Urothelium cell line (cell line): ENCODE measurements around the gene RNF144A.

Source experiments
- DNase-seq: peaks from one replicate; pipeline ENCODE4 v3.0.0; 2011; ENCODE audit warnings: low spot score, mixed read lengths
- FAIRE-seq: peaks from 2 replicates; lab custom pipeline; 2011; peaks lifted over from hg19 to GRCh38; lab: Jason Lieb, UNC

RNF144A gene

GRCh38 chr2:6906165-6906741, 11.0 kb upstream of the RNF144A start:
- no peak for DNase-seq
- FAIRE-seq, result no peak

DNA sequence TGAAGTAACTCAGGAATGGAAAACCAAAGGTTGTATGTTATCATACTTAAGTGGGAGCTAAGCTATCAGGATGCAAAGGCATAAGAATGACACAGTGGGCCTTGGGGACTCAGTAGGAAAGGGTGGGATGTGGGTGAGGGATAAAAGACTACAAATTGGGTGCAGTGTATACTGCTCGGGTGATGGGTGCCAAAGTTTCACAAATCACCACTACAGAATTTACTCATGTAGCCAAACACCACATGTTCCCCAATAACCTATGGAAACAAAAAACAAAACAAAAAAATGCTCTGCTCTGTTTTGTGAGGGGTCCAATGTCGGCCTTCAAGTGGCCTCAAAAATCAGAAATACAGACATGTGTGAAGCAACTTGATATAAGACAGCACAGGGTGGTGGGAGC, 8.9 kb upstream of the RNF144A start:
- DNase-seq, result no peak
- no peak for FAIRE-seq

- no peak for DNase-seq
- no peak for FAIRE-seq
Measured at GRCh38 chr2:6909431-6910385, 7.5 kb upstream of the RNF144A start.

GRCh38 chr2:6911721-6912120, 5.5 kb upstream of the RNF144A start:
- FAIRE-seq, result no peak
- DNase-seq, result no peak

DNA sequence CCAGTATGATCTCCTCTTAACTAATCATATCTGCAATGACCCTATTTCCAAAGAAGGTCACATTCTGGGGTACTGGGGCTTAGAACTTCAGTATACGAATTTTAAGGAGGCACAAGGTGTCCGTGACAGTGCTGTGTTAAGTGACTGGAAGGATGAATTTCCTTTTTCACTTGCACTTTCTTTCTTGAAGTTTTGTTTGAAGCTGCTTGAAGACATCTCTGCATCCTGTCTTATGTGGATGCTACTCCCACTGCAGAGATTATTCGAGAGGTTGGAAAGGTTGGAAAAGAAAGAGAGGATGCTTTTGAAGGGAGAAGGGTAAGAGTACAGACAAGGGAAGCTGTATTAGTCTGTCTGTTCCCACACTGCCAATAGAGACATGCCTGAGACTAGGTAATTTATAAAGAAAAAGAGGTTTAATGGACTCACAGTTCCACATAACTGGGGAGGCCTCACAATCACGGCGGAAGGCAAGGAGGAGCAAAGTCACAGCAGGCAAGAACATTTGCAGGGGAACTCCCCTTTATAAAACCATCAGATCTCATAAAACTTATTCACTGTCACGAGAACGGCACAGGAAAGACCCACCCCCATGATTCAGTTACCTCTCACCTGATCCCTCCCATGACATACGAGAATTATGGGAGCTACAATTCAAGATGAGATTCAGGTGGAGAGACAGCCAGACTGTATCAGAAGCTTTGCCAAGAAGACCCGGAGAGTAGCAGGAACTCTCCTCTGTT, 3.6 kb upstream of the RNF144A start:
- DNase-seq (no peak), FAIRE-seq (no peak)

- no peak for FAIRE-seq
- DNase-seq, result peak; percentile 56
Measured at GRCh38 chr2:6914828-6915227, 2.4 kb upstream of the RNF144A start.

DNA sequence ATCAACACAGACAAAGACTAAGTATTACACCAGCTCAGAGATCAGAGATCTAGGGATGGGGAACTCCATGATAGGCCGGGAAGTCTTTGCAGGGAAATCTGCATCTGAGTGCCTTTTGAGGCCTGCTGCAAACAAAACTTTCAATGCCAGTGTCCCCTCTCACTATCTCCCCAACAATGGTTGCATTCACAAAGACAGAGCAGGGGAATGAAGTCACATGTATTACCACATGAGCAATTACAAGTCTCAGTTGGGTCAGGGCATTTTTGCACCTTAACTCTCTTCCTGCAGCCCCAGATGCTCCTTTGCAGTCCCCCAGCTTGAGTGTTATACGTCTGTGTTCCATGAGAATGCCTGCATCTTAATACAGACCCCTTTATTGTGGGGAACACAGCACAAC, 1.8 kb upstream of the RNF144A start:
- DNase-seq (no peak), FAIRE-seq (no peak)

GRCh38 chr2:6916224-6916623, 988 bp upstream of the RNF144A start:
- FAIRE-seq (no peak), DNase-seq (no peak)

DNA sequence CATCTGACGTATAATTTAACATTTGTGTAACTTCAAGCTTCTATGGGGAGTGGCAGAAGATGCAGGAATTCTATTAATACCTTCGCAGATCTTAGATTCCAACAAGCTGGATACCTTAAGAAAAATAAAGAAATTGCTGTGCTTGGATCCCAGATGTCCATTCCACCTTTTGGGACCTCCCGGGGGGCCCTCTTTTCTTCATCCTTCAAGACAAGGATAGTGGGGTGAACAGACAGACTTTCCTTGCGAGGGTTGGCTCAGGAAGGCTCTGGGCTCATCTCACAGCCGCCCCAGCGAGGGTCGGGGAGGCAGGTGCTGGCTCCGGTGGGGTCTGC, 509 bp upstream of the RNF144A start:
- FAIRE-seq (no peak), DNase-seq (no peak)

- FAIRE-seq (no peak), DNase-seq (no peak)
Measured at GRCh38 chr2:6917761-6918421, 679 bp downstream of the RNF144A start.

DNA sequence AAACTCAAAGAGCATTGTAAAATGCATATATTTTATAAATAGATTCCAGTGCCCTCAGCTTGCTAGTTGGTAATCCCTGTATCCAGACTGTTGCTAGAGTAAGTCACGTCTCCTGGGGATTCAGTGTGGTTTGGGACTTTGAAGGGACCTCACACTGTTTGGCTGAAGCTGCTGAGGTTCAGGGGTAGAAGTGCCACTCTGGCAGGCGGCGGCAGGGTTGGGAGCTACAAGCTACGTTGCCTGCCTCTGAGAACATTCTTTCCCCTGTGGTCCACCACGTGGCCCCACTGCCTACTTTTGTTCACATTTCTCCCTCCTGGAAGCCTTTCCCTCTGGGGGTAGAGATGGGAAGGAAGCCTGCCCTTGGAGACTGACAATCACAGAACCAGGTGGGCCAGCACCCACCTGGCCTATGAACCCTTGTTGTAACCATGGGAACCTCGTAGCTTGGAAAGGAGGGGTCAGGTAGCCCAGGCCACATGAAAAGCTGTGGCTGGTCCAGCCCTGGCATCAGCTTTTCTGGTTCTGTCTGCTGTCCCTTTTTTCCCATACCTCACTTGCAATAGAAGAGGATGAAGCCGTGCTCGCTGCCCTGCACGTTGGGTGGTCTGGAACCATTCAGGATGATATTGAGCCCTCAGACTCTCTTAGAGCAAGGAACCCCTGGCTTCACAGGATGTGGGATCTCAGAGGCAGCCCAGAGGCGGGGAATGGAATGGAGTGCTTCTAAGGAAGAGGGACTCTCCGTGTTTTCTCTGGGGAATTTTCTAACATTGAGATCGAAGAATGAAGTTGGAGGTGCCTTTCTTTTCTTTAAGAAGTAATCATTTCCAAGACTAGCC, 2.9 kb downstream of the RNF144A start:
- no peak for FAIRE-seq

DNA sequence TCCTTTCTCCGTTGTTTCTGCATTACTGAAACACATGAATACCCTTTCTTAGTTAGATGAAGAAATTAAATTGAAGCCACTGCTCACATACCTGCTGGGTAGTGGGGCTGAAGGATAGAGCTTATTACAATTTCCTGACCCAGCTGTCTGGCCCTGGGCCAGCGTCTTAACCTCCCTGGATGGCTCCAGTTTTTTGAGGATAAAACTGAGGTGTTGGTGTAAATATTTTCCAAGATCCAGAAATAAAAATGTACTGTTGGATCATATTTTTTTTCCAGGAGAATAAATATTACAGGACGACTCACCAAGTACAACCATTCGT, 3.5 kb downstream of the RNF144A start:
- FAIRE-seq (no peak), DNase-seq (no peak)

More for the DNA sequence above, 2.9 kb downstream of the RNF144A start:
- no peak for DNase-seq

GRCh38 chr2:6921321-6921922, 4.2 kb downstream of the RNF144A start:
- no peak for DNase-seq
- FAIRE-seq, result no peak

DNA sequence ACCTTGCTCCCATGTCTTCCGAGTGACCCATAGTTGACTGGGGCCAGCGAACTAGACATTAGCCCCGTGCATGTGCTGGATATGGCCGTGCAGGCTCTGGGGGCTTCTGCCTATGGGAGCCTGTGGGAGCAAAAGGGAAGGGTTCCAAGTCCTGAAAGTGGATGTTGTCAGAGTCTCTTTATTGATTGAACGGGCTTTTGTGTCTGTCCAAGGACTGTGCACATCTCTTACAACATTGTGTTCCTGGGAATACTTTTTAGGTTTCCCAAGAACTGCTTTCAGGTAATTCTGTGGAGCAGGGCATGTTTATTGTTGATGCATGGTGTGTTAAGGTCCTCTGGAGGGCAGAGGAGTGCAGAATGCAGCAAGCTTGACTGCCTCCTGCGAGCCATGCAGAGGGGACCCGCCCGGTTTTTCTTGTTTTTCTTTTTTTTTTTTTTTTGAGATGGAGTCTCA, 5.0 kb downstream of the RNF144A start:
- no peak for DNase-seq
- FAIRE-seq, result no peak

GRCh38 chr2:6923319-6923718, 6.1 kb downstream of the RNF144A start:
- DNase-seq (no peak), FAIRE-seq (no peak)

DNA sequence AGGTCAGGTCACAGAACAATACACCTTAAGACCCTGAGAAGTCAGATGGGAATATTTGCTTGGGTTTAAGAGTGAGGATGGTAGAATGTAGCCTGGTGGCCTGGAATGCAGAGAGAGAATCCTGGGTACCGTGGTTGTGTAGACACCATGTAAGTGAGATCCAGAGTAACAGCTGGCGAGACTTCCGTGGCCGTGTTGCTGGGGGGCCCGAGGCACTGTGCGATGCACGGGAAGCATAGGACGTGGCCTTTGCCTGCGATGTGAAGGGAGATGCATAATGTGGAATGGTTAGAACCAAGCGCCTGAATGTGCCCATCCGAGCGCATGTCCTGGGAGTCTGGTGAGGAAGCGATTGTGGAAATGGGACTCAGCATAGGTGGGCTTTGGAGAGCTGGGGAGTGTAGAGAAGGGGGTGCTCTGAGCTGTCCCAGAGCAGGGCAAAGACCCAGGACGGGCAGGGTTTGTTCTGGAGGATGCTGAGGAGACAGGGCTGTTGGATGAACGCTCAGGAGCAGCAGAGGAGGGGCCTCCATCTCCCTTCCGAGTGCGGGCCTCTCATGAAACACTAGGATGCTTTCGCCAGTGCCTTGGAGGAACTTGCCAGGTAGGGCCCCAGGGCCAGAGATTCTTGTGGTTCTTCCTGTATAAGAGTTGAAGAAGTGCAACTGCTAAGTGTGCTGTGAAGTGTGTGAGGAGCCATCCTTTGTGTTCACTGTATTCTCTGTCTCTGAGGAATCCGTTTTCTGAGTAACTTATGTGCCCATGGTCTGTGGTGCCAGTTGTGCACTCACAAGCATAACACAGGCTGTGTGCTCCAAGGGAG, 7.1 kb downstream of the RNF144A start:
- DNase-seq, result no peak
- no peak for FAIRE-seq

DNA sequence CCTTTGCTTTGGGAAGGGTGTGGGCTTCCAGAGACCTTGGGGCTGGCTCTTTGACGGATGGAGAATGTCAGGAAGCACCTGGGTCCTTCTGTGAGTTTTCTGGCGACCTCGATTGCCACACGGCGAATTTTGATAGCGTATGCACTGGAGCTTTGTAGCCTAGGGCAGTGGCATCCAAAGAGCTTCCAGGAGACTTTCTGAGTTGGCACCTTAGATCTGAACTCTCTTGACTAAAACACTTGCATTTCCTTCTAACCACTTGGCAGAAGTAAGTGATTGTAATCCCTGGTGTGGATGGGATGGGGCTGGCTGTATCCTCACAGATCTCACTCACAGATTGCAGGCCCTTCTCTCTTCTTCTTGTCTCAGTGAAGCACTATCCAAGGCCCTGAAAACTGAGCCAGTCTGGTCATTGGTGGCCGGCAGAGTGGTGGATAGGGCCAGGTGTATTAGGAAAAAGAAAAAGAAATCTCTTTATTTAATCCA, 7.8 kb downstream of the RNF144A start:
- DNase-seq, result no peak
- no peak for FAIRE-seq

DNA sequence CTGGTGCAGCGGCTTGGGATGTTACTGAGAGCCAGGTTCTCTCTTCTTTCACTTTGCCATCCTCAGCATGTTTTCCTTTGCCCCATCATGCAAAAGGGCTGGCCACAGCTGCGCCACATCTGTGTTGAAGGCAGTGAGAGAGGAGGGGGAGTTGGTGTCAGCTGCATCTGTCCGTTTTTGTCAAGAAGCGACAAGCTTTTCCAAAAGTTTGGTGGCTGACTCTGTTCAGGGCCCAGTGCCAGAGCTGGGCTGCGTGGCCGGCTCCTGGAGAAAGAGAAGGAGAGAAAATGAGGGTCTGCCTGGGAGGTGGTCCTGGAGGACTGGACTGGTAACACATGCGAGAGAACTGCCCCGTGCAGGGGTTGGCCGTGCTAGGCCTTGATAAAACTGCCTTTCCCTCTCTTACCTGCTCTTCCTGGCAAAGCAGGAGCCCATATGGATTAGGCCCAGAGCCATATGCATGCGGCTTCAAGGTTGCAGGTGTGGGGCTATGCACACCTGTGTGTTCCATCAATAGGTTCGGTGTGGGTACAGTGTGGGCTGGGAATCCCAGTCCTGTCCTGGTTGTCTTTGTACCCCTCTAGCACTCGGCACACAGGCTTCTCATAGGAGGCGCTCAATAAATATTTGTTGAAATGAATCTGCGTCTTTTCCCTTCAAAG, 9.0 kb downstream of the RNF144A start:
- FAIRE-seq, result no peak

More for the DNA sequence above, 9.0 kb downstream of the RNF144A start:
- DNase-seq, result no peak
